Inflammatory macrophage treated with lipopolysaccharide for 4 hours (primary cell): ENCODE measurements around the gene ZNF329.
A peak's percentile ranks its signal among the peaks of the same experiment; 100 is the strongest.

ENCODE experiments used
- DNase-seq: peaks from one replicate; pipeline ENCODE4 v3.0.0-alpha.2; 2020

Gene ZNF329

GRCh38 chr19:58118979-58119733 is 31.4 kb downstream of the ZNF329 start:
- DNase-seq: no peak

- no peak for DNase-seq
Observed at GRCh38 chr19:58117841-58118575, 32.6 kb downstream of the ZNF329 start.

GRCh38 chr19:58108546-58108817 is 42.1 kb downstream of the ZNF329 start:
- no peak for DNase-seq

- DNase-seq: no peak
Observed at GRCh38 chr19:58107778-58108545, 42.6 kb downstream of the ZNF329 start.

GRCh38 chr19:58098682-58098998 is 51.9 kb downstream of the ZNF329 start:
- no peak for DNase-seq

GRCh38 chr19:58097781-58098681 is 52.6 kb downstream of the ZNF329 start, which contains the start of gene ZSCAN18:
TSS of gene ZSCAN18 (minus strand) at chr19:58098231. CDS start at chr19:58090267, 7,964 bp downstream.
- DNase-seq: peak; percentile 91

- DNase-seq: no peak
Observed at GRCh38 chr19:58097349-58097748, 53.2 kb downstream of the ZNF329 start.

- DNase-seq: no peak
Observed at GRCh38 chr19:58096884-58097283, 53.7 kb downstream of the ZNF329 start.

- DNase-seq: no peak
Observed at GRCh38 chr19:58095328-58095727, 55.3 kb downstream of the ZNF329 start.

GRCh38 chr19:58093071-58093470 is 57.5 kb downstream of the ZNF329 start:
- DNase-seq: no peak

GRCh38 chr19:58091251-58091995 is 59.2 kb downstream of the ZNF329 start:
- DNase-seq: no peak

GRCh38 chr19:58089846-58090245 is 60.7 kb downstream of the ZNF329 start:
- no peak for DNase-seq

GRCh38 chr19:58088521-58089052 is 62.0 kb downstream of the ZNF329 start:
- no peak for DNase-seq

- DNase-seq: no peak
Observed at GRCh38 chr19:58086825-58087710, 63.5 kb downstream of the ZNF329 start.

GRCh38 chr19:58085348-58085875 is 65.2 kb downstream of the ZNF329 start:
- no peak for DNase-seq

- no peak for DNase-seq
Observed at GRCh38 chr19:58084596-58085347, 65.8 kb downstream of the ZNF329 start.

GRCh38 chr19:58083021-58083420 is 67.6 kb downstream of the ZNF329 start:
- DNase-seq: no peak

GRCh38 chr19:58079792-58080191 is 70.8 kb downstream of the ZNF329 start:
- no peak for DNase-seq
